IMR-90 (cell line): ENCODE data around the gene PLXDC2. TPM values are rescaled to one million over a fixed set of nuclear protein-coding genes. Genes with fewer than 3 reads are reported as not detected.

ENCODE experiments used
- ATAC-seq: fragments of 200-7000 bp; cut with Tn5 transposase; 2 replicates; pipeline ENCODE4 v1.9.1; 2020; ENCODE audit warnings: low read depth, mild to moderate bottlenecking, moderate library complexity
- BruUV-seq: library from RNA; stranded (reverse); fragments of 400-500 nt; replicated peaks from 2 replicates; lab custom pipeline; 2021; lab: Mats Ljungman, UMichigan
- CTCF ChIA-PET: fragments of 300-600 bp; formaldehyde crosslinking; extraction: SDS; loops from one replicate; lab custom pipeline; 2021; ENCODE audit warnings: antibody characterized with exemption; lab: Yijun Ruan, JAX
- POLR2A ChIA-PET: fragments of 300-600 bp; sonication (Branson Sonifier 250); formaldehyde crosslinking; loops from one replicate; lab custom pipeline; 2022; ENCODE audit warnings: antibody characterized with exemption; ENCODE audit not compliant: unreplicated experiment; lab: Charles Lee
- DNase-seq: peaks from one replicate; pipeline ENCODE4 v3.0.0; 2013
- H2AFZ ChIP-seq: replicated peaks from 2 replicates; pipeline ENCODE3; 2013; ENCODE audit warnings: low read length, mild to moderate bottlenecking; ENCODE audit not compliant: poor library complexity
- H2AK5ac ChIP-seq: 2 replicates; pipeline ENCODE4 v1.6.1; 2013; ENCODE audit warnings: low read depth, low read length, inconsistent platforms
- H2AK9ac ChIP-seq: replicated peaks from 2 replicates; pipeline ENCODE3; 2013; ENCODE audit warnings: mild to moderate bottlenecking, low read depth, low read length, moderate library complexity; ENCODE audit not compliant: poor library complexity
- H2BK120ac ChIP-seq: 2 replicates; pipeline ENCODE4 v1.6.1; 2013; ENCODE audit warnings: low read depth, low read length, inconsistent platforms
- H2BK15ac ChIP-seq: 3 replicates; pipeline ENCODE4 v1.6.1; 2013; ENCODE audit warnings: low read depth, low read length, inconsistent platforms
- H2BK20ac ChIP-seq: 2 replicates; pipeline ENCODE4 v1.6.1; 2013; ENCODE audit warnings: low read depth, mild to moderate bottlenecking, inconsistent platforms, low read length, moderate library complexity
- H2BK5ac ChIP-seq: 2 replicates; pipeline ENCODE4 v1.6.1; 2013; ENCODE audit warnings: mild to moderate bottlenecking, low read depth, low read length, inconsistent platforms; ENCODE audit not compliant: poor library complexity, severe bottlenecking
- H3K14ac ChIP-seq: replicated peaks from 2 replicates; pipeline ENCODE4 v1.6.1; 2013; ENCODE audit warnings: low read depth, low read length, inconsistent platforms
- H3K18ac ChIP-seq: 2 replicates; pipeline ENCODE4 v1.6.1; 2013; ENCODE audit warnings: low read depth, low read length, control low read depth
- H3K23ac ChIP-seq: 2 replicates; pipeline ENCODE4 v1.6.1; 2013; ENCODE audit warnings: low read depth, low read length, inconsistent platforms
- H3K27ac ChIP-seq: 2 replicates; pipeline ENCODE4 v1.5.1; 2013; ENCODE audit warnings: mild to moderate bottlenecking, control low read depth, low read length; ENCODE audit not compliant: insufficient read depth
- H3K27me3 ChIP-seq: 2 replicates; pipeline ENCODE4 v1.6.1; 2013; ENCODE audit warnings: low read length; ENCODE audit not compliant: control insufficient read depth, insufficient read depth
- H3K36me3 ChIP-seq: 2 replicates; pipeline ENCODE4 v1.6.1; 2013; ENCODE audit warnings: low read length, mixed read lengths; ENCODE audit not compliant: control insufficient read depth, insufficient read depth
- H3K4ac ChIP-seq: 2 replicates; pipeline ENCODE4 v1.6.1; 2013; ENCODE audit warnings: low read depth, low read length, inconsistent platforms
- H3K4me1 ChIP-seq: 2 replicates; pipeline ENCODE4 v1.6.1; 2013; ENCODE audit warnings: low read length, mixed read lengths; ENCODE audit not compliant: control insufficient read depth, insufficient read depth
- H3K4me2 ChIP-seq: 2 replicates; pipeline ENCODE4 v1.6.1; 2013; ENCODE audit warnings: low read depth, mild to moderate bottlenecking, control low read depth, low read length, moderate library complexity
- H3K4me3 ChIP-seq: 2 replicates; pipeline ENCODE4 v1.5.1; 2013; ENCODE audit warnings: low read depth, mild to moderate bottlenecking, control low read depth, low read length, moderate library complexity; ENCODE audit not compliant: insufficient read depth
- H3K56ac ChIP-seq: 2 replicates; pipeline ENCODE4 v1.6.1; 2013; ENCODE audit warnings: low read length, inconsistent platforms; ENCODE audit not compliant: insufficient read depth; ENCODE audit errors: extremely low read depth
- H3K79me1 ChIP-seq, 2 experiments: 2 replicates each; pipeline ENCODE4 v1.6.1; 2013; ENCODE audit warnings: low read length in 2 of 2, inconsistent platforms in 1 of 2, low read depth in 1 of 2
- H3K9ac ChIP-seq: 2 replicates; pipeline ENCODE4 v1.6.1; 2013; ENCODE audit warnings: low read depth, low read length, control low read depth
- H3K9me1 ChIP-seq: 2 replicates; pipeline ENCODE4 v1.6.1; 2013; ENCODE audit warnings: low read length, inconsistent platforms; ENCODE audit not compliant: insufficient read depth
- H3K9me3 ChIP-seq: 2 replicates; pipeline ENCODE4 v1.6.1; 2013; ENCODE audit warnings: low read length; ENCODE audit not compliant: control insufficient read depth, insufficient read depth
- H4K20me1 ChIP-seq: 2 replicates; pipeline ENCODE4 v1.6.1; 2013; ENCODE audit warnings: low read length, inconsistent platforms; ENCODE audit not compliant: insufficient read depth
- H4K5ac ChIP-seq: 2 replicates; pipeline ENCODE4 v1.6.1; 2013; ENCODE audit warnings: mild to moderate bottlenecking, low read depth, low read length, control low read depth
- H4K8ac ChIP-seq, 2 experiments: 2 replicates each; pipeline ENCODE4 v1.6.1; 2013; ENCODE audit warnings: low read depth in 2 of 2, low read length in 2 of 2, control low read depth in 1 of 2, inconsistent platforms in 1 of 2
- H4K91ac ChIP-seq: 2 replicates; pipeline ENCODE4 v1.6.1; 2013; ENCODE audit warnings: low read depth, low read length, inconsistent platforms; ENCODE audit not compliant: insufficient read depth
- BHLHE40 ChIP-seq: fragments of 150-350 bp; IDR thresholded peaks from 2 replicates; pipeline ENCODE4 v1.6.1; 2016; ENCODE audit warnings: mild to moderate bottlenecking, low read depth, low read length
- CEBPB ChIP-seq: IDR thresholded peaks from 2 replicates; pipeline ENCODE4 v1.6.1; 2012; ENCODE audit warnings: low read depth, low read length, improper control_type of control experiment
- CHD1 ChIP-seq: IDR thresholded peaks from 2 replicates; pipeline ENCODE4 v1.6.1; 2012; ENCODE audit warnings: low read depth, low read length, improper control_type of control experiment
- FOS ChIP-seq: fragments of 150-350 bp; IDR thresholded peaks from 2 replicates; pipeline ENCODE4 v1.6.1; 2016; ENCODE audit warnings: low read depth, low read length
- MAFK ChIP-seq: IDR thresholded peaks from 2 replicates; pipeline ENCODE4 v1.6.1; 2012; ENCODE audit warnings: low read depth, low read length, improper control_type of control experiment
- MAZ ChIP-seq: IDR thresholded peaks from 2 replicates; pipeline ENCODE4 v1.6.1; 2012; ENCODE audit warnings: low read depth, mild to moderate bottlenecking, low read length, improper control_type of control experiment, moderate library complexity, borderline replicate concordance
- MXI1 ChIP-seq: IDR thresholded peaks from 2 replicates; pipeline ENCODE4 v1.6.1; 2012; ENCODE audit warnings: low read depth, mild to moderate bottlenecking, low read length, moderate library complexity, borderline replicate concordance
- NFE2L2 ChIP-seq: fragments of 150-350 bp; IDR thresholded peaks from 2 replicates; pipeline ENCODE4 v1.6.1; 2016; ENCODE audit warnings: low read depth, mild to moderate bottlenecking, low read length
- POLR2A ChIP-seq: IDR thresholded peaks from 2 replicates; pipeline ENCODE4 v1.6.1; 2012; ENCODE audit warnings: mild to moderate bottlenecking, low read depth, low read length
- RAD21 ChIP-seq: IDR thresholded peaks from 2 replicates; pipeline ENCODE4 v1.6.1; 2012; ENCODE audit warnings: low read length, improper control_type of control experiment
- RCOR1 ChIP-seq: IDR thresholded peaks from 2 replicates; pipeline ENCODE4 v1.6.1; 2012; ENCODE audit warnings: mild to moderate bottlenecking, low read length, improper control_type of control experiment; ENCODE audit not compliant: insufficient replicate concordance
- RFX5 ChIP-seq: IDR thresholded peaks from 2 replicates; pipeline ENCODE4 v1.8.0; 2012; ENCODE audit warnings: low read depth, mild to moderate bottlenecking, low read length, moderate library complexity
- SMC3 ChIP-seq: fragments of 150-350 bp; IDR thresholded peaks from 2 replicates; pipeline ENCODE4 v1.6.1; 2016; ENCODE audit warnings: low read depth, mild to moderate bottlenecking, antibody characterized with exemption, low read length, moderate library complexity
- WGBS, 2 experiments: methylation state at CpG; one replicate each; pipeline versions ENCODE4 v1.1.5 to v1.1.7; 2013; ENCODE audit warnings: missing lambda C conversion rate in 2 of 2; ENCODE audit not compliant: insufficient read length in 1 of 2; ENCODE audit errors: extremely low coverage in 2 of 2; 5-methylcytosine and 5-hydroxymethylcytosine counted together
- dilution Hi-C: fragments of 300-500 bp; cut with HindIII; formaldehyde crosslinking; loops from one replicate; pipeline ENCODE4 v1.14.3; 2018; ENCODE audit warnings: low sequenced_read_pairs; ENCODE audit not compliant: unreplicated experiment
- in situ Hi-C: fragments of 300-500 bp; cut with MboI; formaldehyde crosslinking; loops from 3 replicates; pipeline ENCODE4 v1.14.3; 2019; ENCODE audit warnings: low sequenced_read_pairs, inconsistent platforms, mixed read lengths
- intact Hi-C: fragments of 100-400 bp; cut with micrococcal nuclease; formaldehyde crosslinking; loops from 2 replicates; pipeline ENCODE4 v1.10.0; 2022
- polyA plus RNA-seq, 3 experiments: library from polyadenylated mRNA; depleted of rRNA; stranded (reverse); fragments of >200 nt; gene quantifications; 2 replicates each; pipeline ENCODE4 v1.2.3, GENCODE V29; 2012; ENCODE audit warnings: low replicate concordance in 1 of 3
- total RNA-seq: library from RNA; depleted of rRNA; stranded (reverse); fragments of >200 nt; gene quantifications from 2 replicates; pipeline ENCODE4 v1.2.3, GENCODE V29; 2012
- TF ChIP-seq, protein P1 (sequence below): conservative IDR thresholded peaks from 2 replicates; pipeline ENCODE4 v1.5.1; 2012; ENCODE audit warnings: mild to moderate bottlenecking, low read depth, low read length, improper control_type of control experiment
- TF ChIP-seq, protein P2 (sequence below): fragments of 150-350 bp; IDR thresholded peaks from 2 replicates; pipeline ENCODE4 v1.6.1; 2016; ENCODE audit warnings: low read depth, mild to moderate bottlenecking, low read length, moderate library complexity, borderline replicate concordance
- TF ChIP-seq, protein P3 (sequence below): fragments of 150-350 bp; IDR thresholded peaks from 2 replicates; pipeline ENCODE4 v1.6.1; 2017; ENCODE audit warnings: mild to moderate bottlenecking, antibody characterized with exemption, low read length, low read depth

Gene PLXDC2
- total and polyA plus RNA-seq, 2 of the 4 experiments (the other 2 are of a cell fraction), result 3.2 to 6.1 TPM

DNA sequence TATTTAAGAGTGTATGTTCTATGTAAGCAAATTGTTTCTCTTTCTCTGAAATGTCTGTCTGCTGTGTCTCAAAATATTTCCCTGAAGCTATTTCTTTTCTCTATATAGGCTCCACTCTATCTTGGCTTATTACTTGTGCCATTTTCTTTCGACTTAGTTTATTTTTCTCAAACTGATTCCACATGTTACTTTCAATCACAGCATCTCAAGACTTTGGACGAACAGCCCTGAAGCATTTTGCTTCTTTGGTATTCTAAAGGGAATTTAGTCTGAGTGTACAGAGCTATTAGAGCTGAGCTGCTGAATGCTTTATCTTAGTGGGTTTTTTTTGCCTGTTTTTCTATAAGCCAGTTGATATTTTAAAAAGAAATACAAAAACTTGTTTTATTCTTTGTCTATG lies 95.7 kb downstream of the PLXDC2 start:
- H2AK5ac ChIP-seq, result no peak overlapping the region
- H3K4me1 ChIP-seq, result no peaks in the 10 kb centered on the region
- DNase-seq (no peak), ATAC-seq (no peak)
- BruUV-seq, result no TSS peak
- no peak overlapping the region for H3K23ac ChIP-seq
- POLR2A ChIA-PET, result no interaction called here
- H3K9me3 ChIP-seq, result no peaks in the 10 kb centered on the region
- H3K9ac ChIP-seq, result no peak overlapping the region
- H2BK20ac ChIP-seq, result no peak overlapping the region
- H3K56ac ChIP-seq, result no peak overlapping the region
- dilution Hi-C loops (no loop called here), intact Hi-C loops (no loop called here), in situ Hi-C loops (no loop called here)
- no peak overlapping the region for H4K91ac ChIP-seq
- H2AFZ ChIP-seq, result no peak overlapping the region
- H3K14ac ChIP-seq, result no peak overlapping the region
- no peaks in the 10 kb centered on the region for H3K27me3 ChIP-seq
- no peak overlapping the region for H3K27ac ChIP-seq
- no peak overlapping the region for H2AK9ac ChIP-seq
- no peak overlapping the region for H2BK15ac ChIP-seq
- no peak overlapping the region for H2BK5ac ChIP-seq
- no peaks in the 10 kb centered on the region for H4K20me1 ChIP-seq
- CTCF ChIA-PET, result no interaction called here
- no CpG with 5 or more reads among the region's 2 CpGs for WGBS, 2 experiments
- H3K18ac ChIP-seq, result no peak overlapping the region
- no peak overlapping the region for H3K4me3 ChIP-seq
- no peak overlapping the region for H4K5ac ChIP-seq
- no peak overlapping the region for H3K4ac ChIP-seq
- H3K36me3 ChIP-seq, result no peaks in the 10 kb centered on the region
- H3K9me1 ChIP-seq, result no peaks in the 10 kb centered on the region
- H3K79me1 ChIP-seq, result no peaks in the 10 kb centered on the region
- no peak overlapping the region for H4K8ac ChIP-seq
- no peak overlapping the region for H2BK120ac ChIP-seq
- H3K4me2 ChIP-seq, result no peak overlapping the region
- TF ChIP-seq RCOR1, result no peak
- no peak for TF ChIP-seq RFX5
- TF ChIP-seq SMC3, result no peak
- no peak for TF ChIP-seq POLR2A
- TF ChIP-seq, protein P1, sequence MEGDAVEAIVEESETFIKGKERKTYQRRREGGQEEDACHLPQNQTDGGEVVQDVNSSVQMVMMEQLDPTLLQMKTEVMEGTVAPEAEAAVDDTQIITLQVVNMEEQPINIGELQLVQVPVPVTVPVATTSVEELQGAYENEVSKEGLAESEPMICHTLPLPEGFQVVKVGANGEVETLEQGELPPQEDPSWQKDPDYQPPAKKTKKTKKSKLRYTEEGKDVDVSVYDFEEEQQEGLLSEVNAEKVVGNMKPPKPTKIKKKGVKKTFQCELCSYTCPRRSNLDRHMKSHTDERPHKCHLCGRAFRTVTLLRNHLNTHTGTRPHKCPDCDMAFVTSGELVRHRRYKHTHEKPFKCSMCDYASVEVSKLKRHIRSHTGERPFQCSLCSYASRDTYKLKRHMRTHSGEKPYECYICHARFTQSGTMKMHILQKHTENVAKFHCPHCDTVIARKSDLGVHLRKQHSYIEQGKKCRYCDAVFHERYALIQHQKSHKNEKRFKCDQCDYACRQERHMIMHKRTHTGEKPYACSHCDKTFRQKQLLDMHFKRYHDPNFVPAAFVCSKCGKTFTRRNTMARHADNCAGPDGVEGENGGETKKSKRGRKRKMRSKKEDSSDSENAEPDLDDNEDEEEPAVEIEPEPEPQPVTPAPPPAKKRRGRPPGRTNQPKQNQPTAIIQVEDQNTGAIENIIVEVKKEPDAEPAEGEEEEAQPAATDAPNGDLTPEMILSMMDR, result no peak
- no peak for TF ChIP-seq FOS
- TF ChIP-seq, protein P2, sequence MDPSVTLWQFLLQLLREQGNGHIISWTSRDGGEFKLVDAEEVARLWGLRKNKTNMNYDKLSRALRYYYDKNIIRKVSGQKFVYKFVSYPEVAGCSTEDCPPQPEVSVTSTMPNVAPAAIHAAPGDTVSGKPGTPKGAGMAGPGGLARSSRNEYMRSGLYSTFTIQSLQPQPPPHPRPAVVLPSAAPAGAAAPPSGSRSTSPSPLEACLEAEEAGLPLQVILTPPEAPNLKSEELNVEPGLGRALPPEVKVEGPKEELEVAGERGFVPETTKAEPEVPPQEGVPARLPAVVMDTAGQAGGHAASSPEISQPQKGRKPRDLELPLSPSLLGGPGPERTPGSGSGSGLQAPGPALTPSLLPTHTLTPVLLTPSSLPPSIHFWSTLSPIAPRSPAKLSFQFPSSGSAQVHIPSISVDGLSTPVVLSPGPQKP, result no peak
- no peak for TF ChIP-seq RAD21
- TF ChIP-seq BHLHE40, result no peak
- no peak for TF ChIP-seq NFE2L2
- no peak for TF ChIP-seq MAZ
- TF ChIP-seq CHD1, result no peak
- TF ChIP-seq, protein P3, sequence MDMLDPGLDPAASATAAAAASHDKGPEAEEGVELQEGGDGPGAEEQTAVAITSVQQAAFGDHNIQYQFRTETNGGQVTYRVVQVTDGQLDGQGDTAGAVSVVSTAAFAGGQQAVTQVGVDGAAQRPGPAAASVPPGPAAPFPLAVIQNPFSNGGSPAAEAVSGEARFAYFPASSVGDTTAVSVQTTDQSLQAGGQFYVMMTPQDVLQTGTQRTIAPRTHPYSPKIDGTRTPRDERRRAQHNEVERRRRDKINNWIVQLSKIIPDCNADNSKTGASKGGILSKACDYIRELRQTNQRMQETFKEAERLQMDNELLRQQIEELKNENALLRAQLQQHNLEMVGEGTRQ, result no peak
- TF ChIP-seq CEBPB, result no peak
- no peak for TF ChIP-seq MAFK
- no peak for TF ChIP-seq MXI1
